H1 (cell line): ENCODE measurements around the gene BMF. TPM values are rescaled to one million over a fixed set of nuclear protein-coding genes. Genes with fewer than 3 reads are reported as not detected.

Experiments
- CTCF ChIA-PET: fragments of 300-600 bp; sonication (Branson Sonifier 250); formaldehyde crosslinking; loops from one replicate; lab custom pipeline; 2021; ENCODE audit not compliant: partially characterized antibody; lab: Charles Lee
- POLR2A ChIA-PET: fragments of 300-600 bp; sonication (Branson Sonifier 250); formaldehyde crosslinking; loops from one replicate; lab custom pipeline; 2021; ENCODE audit warnings: inconsistent platforms; ENCODE audit not compliant: partially characterized antibody; lab: Charles Lee
- DNase-seq, 2 experiments: peaks; one replicate each; pipeline versions ENCODE4 v3.0.0 to v3.0.0-alpha.2; 2010 to 2022; ENCODE audit warnings: low spot score in 2 of 2, low read depth in 1 of 2, mixed read lengths in 1 of 2
- FAIRE-seq: peaks from 2 replicates; lab custom pipeline; 2011; peaks lifted over from hg19 to GRCh38; lab: Jason Lieb, UNC
- H2AFZ ChIP-seq: 2 replicates; pipeline ENCODE4 v1.8.1; 2012; ENCODE audit warnings: low read length, inconsistent platforms
- H2AK5ac ChIP-seq: 2 replicates; pipeline ENCODE4 v1.6.1; 2013; ENCODE audit warnings: low read depth, low read length
- H2BK120ac ChIP-seq: replicated peaks from 2 replicates; pipeline ENCODE3; 2013; ENCODE audit warnings: low read depth, low read length, inconsistent platforms
- H2BK12ac ChIP-seq: 2 replicates; pipeline ENCODE4 v1.6.1; 2013; ENCODE audit warnings: low read depth, low read length
- H2BK15ac ChIP-seq: 2 replicates; pipeline ENCODE4 v1.6.1; 2013; ENCODE audit warnings: low read length
- H2BK20ac ChIP-seq: 2 replicates; pipeline ENCODE4 v1.6.1; 2013; ENCODE audit warnings: low read length
- H2BK5ac ChIP-seq: 2 replicates; pipeline ENCODE4 v1.6.1; 2013; ENCODE audit warnings: low read depth, low read length
- H3K14ac ChIP-seq: 2 replicates; pipeline ENCODE4 v1.6.1; 2013; ENCODE audit warnings: inconsistent platforms; ENCODE audit not compliant: insufficient read length
- H3K18ac ChIP-seq: 2 replicates; pipeline ENCODE4 v1.6.1; 2013; ENCODE audit warnings: low read length; ENCODE audit errors: extremely low read depth
- H3K23ac ChIP-seq: 2 replicates; pipeline ENCODE4 v1.6.1; 2013; ENCODE audit warnings: inconsistent platforms; ENCODE audit not compliant: insufficient read length
- H3K23me2 ChIP-seq: 2 replicates; pipeline ENCODE4 v1.6.1; 2013; ENCODE audit warnings: low read depth, low read length
- H3K27ac ChIP-seq: 2 replicates; pipeline ENCODE4 v1.6.1; 2011; ENCODE audit warnings: low read depth, low read length, inconsistent platforms
- H3K27me3 ChIP-seq, 4 experiments: replicated peaks in 1 of 4; 1 replicate in 1 of 4; 2 replicates in 3 of 4; pipeline versions ENCODE4 v1.6.1 to v1.8.1; 2011 to 2013; ENCODE audit warnings: low read length in 3 of 4, mild to moderate bottlenecking in 3 of 4, inconsistent platforms in 2 of 4, mixed read lengths in 2 of 4, moderate library complexity in 1 of 4; ENCODE audit not compliant: control insufficient read depth in 3 of 4, insufficient read depth in 3 of 4; ENCODE audit errors: extremely low read depth in 1 of 4
- H3K36me3 ChIP-seq, 4 experiments: 2 replicates each; pipeline versions ENCODE4 v1.6.1 to v1.8.1; 2011 to 2013; ENCODE audit warnings: mild to moderate bottlenecking in 4 of 4, low read length in 3 of 4, moderate library complexity in 2 of 4, control low read depth in 1 of 4, inconsistent platforms in 1 of 4; ENCODE audit not compliant: insufficient read depth in 4 of 4, control insufficient read depth in 2 of 4
- H3K4ac ChIP-seq: replicated peaks from 2 replicates; pipeline ENCODE3; 2013; ENCODE audit warnings: low read length, low read depth, mixed read lengths, inconsistent platforms; ENCODE audit not compliant: insufficient read length
- H3K4me1 ChIP-seq, 4 experiments: replicated peaks in 1 of 4; 1 replicate in 1 of 4; 2 replicates in 3 of 4; pipeline versions ENCODE4 v1.6.1 to v1.8.1; 2011 to 2013; ENCODE audit warnings: low read length in 3 of 4, inconsistent platforms in 2 of 4, mixed read lengths in 1 of 4; ENCODE audit not compliant: insufficient read depth in 4 of 4, control insufficient read depth in 3 of 4
- H3K4me2 ChIP-seq, 2 experiments: 2 replicates each; pipeline versions ENCODE4 v1.6.1 to v1.8.1; 2011 to 2013; ENCODE audit warnings: low read depth in 2 of 2, low read length in 2 of 2, control low read depth in 1 of 2, inconsistent platforms in 1 of 2, mild to moderate bottlenecking in 1 of 2; ENCODE audit not compliant: insufficient read depth in 1 of 2
- H3K4me3 ChIP-seq, 4 experiments: fragments of 200-600, 300-600 bp in 1 of 4; sonication (generic), shearing (Covaris generic), sonication (Bioruptor Twin) in 1 of 4; 2 replicates each; pipeline versions ENCODE4 v1.5.1 to v1.8.1; 2011 to 2016; ENCODE audit warnings: low read length in 4 of 4, low read depth in 3 of 4, control low read depth in 2 of 4, inconsistent platforms in 2 of 4, mild to moderate bottlenecking in 2 of 4, mixed read lengths in 1 of 4, moderate library complexity in 1 of 4; ENCODE audit not compliant: insufficient read depth in 2 of 4; ENCODE audit errors: extremely low read depth in 1 of 4
- H3K56ac ChIP-seq: replicated peaks from 2 replicates; pipeline ENCODE3; 2013; ENCODE audit warnings: low read depth, mild to moderate bottlenecking, mixed read lengths, low read length, inconsistent platforms; ENCODE audit not compliant: insufficient read length
- H3K79me1 ChIP-seq: 2 replicates; pipeline ENCODE4 v1.6.1; 2013; ENCODE audit warnings: low read depth, low read length, control low read depth
- H3K79me2 ChIP-seq, 2 experiments: 2 replicates each; pipeline versions ENCODE4 v1.6.1 to v1.8.1; 2012 to 2013; ENCODE audit warnings: low read length in 2 of 2, mild to moderate bottlenecking in 2 of 2, inconsistent platforms in 1 of 2; ENCODE audit not compliant: insufficient read depth in 2 of 2, control insufficient read depth in 1 of 2
- H3K9ac ChIP-seq, 4 experiments: replicated peaks in 1 of 4; 1 replicate in 1 of 4; 2 replicates in 3 of 4; pipeline versions ENCODE4 v1.6.1 to v1.8.1; 2011 to 2013; ENCODE audit warnings: low read depth in 3 of 4, low read length in 3 of 4, control low read depth in 2 of 4, mild to moderate bottlenecking in 2 of 4, moderate library complexity in 2 of 4, inconsistent platforms in 1 of 4; ENCODE audit errors: extremely low read depth in 1 of 4
- H3K9me3 ChIP-seq, 2 experiments: 2 replicates each; pipeline versions ENCODE4 v1.6.1 to v1.8.1; 2012 to 2013; ENCODE audit warnings: mild to moderate bottlenecking in 2 of 2, moderate library complexity in 2 of 2, control low read depth in 1 of 2, inconsistent platforms in 1 of 2, low read depth in 1 of 2, low read length in 1 of 2, mixed read lengths in 1 of 2; ENCODE audit not compliant: insufficient read depth in 2 of 2
- H4K20me1 ChIP-seq, 2 experiments: replicated peaks in 1 of 2; 2 replicates each; pipeline versions ENCODE3 to v1.8.1; 2011 to 2013; ENCODE audit warnings: inconsistent platforms in 2 of 2, low read length in 2 of 2, mild to moderate bottlenecking in 1 of 2; ENCODE audit not compliant: insufficient read depth in 2 of 2, control insufficient read depth in 1 of 2
- H4K5ac ChIP-seq: 2 replicates; pipeline ENCODE4 v1.6.1; 2013; ENCODE audit warnings: low read length, low read depth, mixed read lengths, inconsistent platforms; ENCODE audit not compliant: insufficient read length
- H4K8ac ChIP-seq: 2 replicates; pipeline ENCODE4 v1.8.0; 2013; ENCODE audit warnings: mild to moderate bottlenecking, moderate library complexity, low read length, inconsistent platforms; ENCODE audit not compliant: insufficient read depth; ENCODE audit errors: extremely low read depth
- H4K91ac ChIP-seq: replicated peaks from 2 replicates; pipeline ENCODE3; 2013; ENCODE audit warnings: low read length, mixed read lengths, inconsistent platforms; ENCODE audit not compliant: insufficient read length
- JUND ChIP-seq: IDR thresholded peaks from 2 replicates; pipeline ENCODE4 v1.6.1; 2011; ENCODE audit warnings: mild to moderate bottlenecking, improper control_type of control experiment, low read length
- KDM4A ChIP-seq: IDR thresholded peaks from one replicate; pipeline ENCODE4 v1.7.1; 2012; ENCODE audit warnings: low read depth, mild to moderate bottlenecking, moderate library complexity, low read length, inconsistent platforms; ENCODE audit not compliant: severe bottlenecking
- NRF1 ChIP-seq: IDR thresholded peaks from 2 replicates; pipeline ENCODE4 v1.6.1; 2011; ENCODE audit warnings: mild to moderate bottlenecking, low read depth, low read length, improper control_type of control experiment
- WGBS, 2 experiments: shearing (Covaris generic) in 1 of 2; methylation state at CpG; one replicate each; pipeline versions ENCODE4 v1.1.6 to v1.1.7; 2013 to 2015; ENCODE audit warnings: low lambda C conversion rate in 2 of 2, mixed read lengths in 2 of 2, inconsistent platforms in 1 of 2, low coverage in 1 of 2, missing lambda C conversion rate in 1 of 2; ENCODE audit not compliant: insufficient replicate concordance in 2 of 2, insufficient coverage in 1 of 2, insufficient read length in 1 of 2; ENCODE audit errors: extremely low coverage in 1 of 2, missing lambda C conversion rate in 1 of 2; 5-methylcytosine and 5-hydroxymethylcytosine counted together
- polyA plus RNA-seq, 7 experiments: library from polyadenylated mRNA; depleted of rRNA in 3 of 7; stranded (reverse) in 5 of 7; unstranded in 2 of 7; fragments of >200 nt in 5 of 7; fragments of 200-250 nt in 2 of 7; gene quantifications; 1 replicate in 5 of 7; 2 replicates in 1 of 7; 4 replicates in 1 of 7; pipeline versions ENCODE4 v1.2.1 to v1.2.3, GENCODE V29; 2011 to 2013; ENCODE audit warnings: missing spikeins in 2 of 7, mixed read lengths in 2 of 7
- total RNA-seq: library from RNA; stranded (reverse); fragmentation: NEBNext Ultra II Directional; extraction: Animal tissue kit (Norgen Biotek cat#: 25700); gene quantifications from 2 replicates; pipeline ENCODE4 v1.2.1, GENCODE V29; 2021
- TF ChIP-seq, protein P1 (sequence below), 3 experiments: IDR thresholded peaks; 1 replicate in 2 of 3; 2 replicates in 1 of 3; pipeline versions ENCODE4 v1.5.1 to v1.6.1; 2011; ENCODE audit warnings: low read length in 3 of 3, mild to moderate bottlenecking in 3 of 3, inconsistent platforms in 2 of 3, low read depth in 1 of 3, moderate library complexity in 1 of 3; ENCODE audit not compliant: insufficient read depth in 1 of 3; ENCODE audit errors: control extremely low read depth in 1 of 3

Gene BMF
- total and polyA plus RNA-seq, 2 of the 8 experiments (the other 6 are each of a cell fraction or from before 2014, with no cell fraction given), result 21.2 to 24.2 TPM

DNA sequence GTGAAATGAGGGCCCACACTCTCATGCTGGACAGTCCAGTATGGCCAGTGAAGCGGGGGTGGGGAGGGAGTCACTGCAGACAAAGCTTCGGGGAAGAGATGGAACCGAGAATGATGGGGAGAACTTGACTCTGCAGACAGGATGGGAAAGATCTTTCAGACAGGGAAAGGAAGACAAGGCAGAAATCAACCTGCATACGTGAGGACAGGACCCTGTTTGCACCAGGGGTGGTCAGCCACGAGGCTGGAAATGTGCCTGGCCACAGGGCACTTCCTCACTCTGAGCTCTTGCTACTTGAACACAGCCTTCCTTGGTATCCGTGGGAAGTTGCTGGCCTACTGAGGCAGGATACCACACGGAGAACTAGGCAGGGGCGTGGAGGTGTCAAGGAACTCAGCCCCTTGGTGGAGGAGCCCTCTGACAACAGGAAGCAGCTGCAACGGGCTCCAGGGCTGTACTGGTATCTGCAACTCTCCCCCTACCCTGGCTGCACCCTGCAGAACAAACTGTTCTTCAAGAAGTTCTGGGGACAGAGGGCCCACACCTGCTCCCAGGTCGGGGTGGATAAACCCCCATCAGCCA is 60.4 kb downstream of the BMF start:
- Histone ChIP-seq H4K5ac (no peak overlapping the region), H3K23ac (no peak overlapping the region), H3K36me3 (no peaks in the 10 kb centered on the region), H4K8ac (no peak overlapping the region), H2BK15ac (no peak overlapping the region), H4K91ac (no peak overlapping the region), H3K4me3 (no peak overlapping the region), H3K56ac (no peak overlapping the region), H3K4me1 (peaks cover 5 to 24% (median 10%) of the 10 kb centered on the region in 4 experiments), H2BK120ac (no peak overlapping the region), H3K79me1 (no peaks in the 10 kb centered on the region), H2BK5ac (no peak overlapping the region), H3K27ac (no peak overlapping the region), H3K4me2 (no peak overlapping the region), H2BK12ac (no peak overlapping the region), H2AK5ac (no peak overlapping the region), H3K27me3 (no peaks in the 10 kb centered on the region), H2BK20ac (no peak overlapping the region), H2AFZ (no peak overlapping the region), H3K9ac (no peak overlapping the region), H3K79me2 (no peaks in the 10 kb centered on the region), H3K14ac (no peak overlapping the region), H4K20me1 (peaks cover 0 to 7% of the 10 kb centered on the region in 2 experiments), H3K23me2 (peaks cover 6% of the 10 kb centered on the region; the same call in 1 of the 2 replicates), H3K18ac (no peak overlapping the region), H3K4ac (no peak overlapping the region), H3K9me3 (no peaks in the 10 kb centered on the region)
- ChIA-PET CTCF (interaction anchor here (0.8 to 21.9 kb wide), 15 partner anchors 12 to 232 kb away, joined by 3 to 406 read pairs (median 5); partner anchors contain the start of genes BMF and PAK6), POLR2A (interaction anchor here (0.8 to 3.1 kb wide), 10 partner anchors 13 to 136 kb away, joined by 3 to 17 read pairs (median 4); partner anchors contain the start of gene BUB1B)
- WGBS, 2 experiments, result 86% methylated on average over 10 of the region's 10 CpGs; no CpG with 5 or more reads in 1 of the 2 experiments
- TF ChIP-seq NRF1, result no peak
- no peak for TF ChIP-seq JUND
- TF ChIP-seq, protein P1, sequence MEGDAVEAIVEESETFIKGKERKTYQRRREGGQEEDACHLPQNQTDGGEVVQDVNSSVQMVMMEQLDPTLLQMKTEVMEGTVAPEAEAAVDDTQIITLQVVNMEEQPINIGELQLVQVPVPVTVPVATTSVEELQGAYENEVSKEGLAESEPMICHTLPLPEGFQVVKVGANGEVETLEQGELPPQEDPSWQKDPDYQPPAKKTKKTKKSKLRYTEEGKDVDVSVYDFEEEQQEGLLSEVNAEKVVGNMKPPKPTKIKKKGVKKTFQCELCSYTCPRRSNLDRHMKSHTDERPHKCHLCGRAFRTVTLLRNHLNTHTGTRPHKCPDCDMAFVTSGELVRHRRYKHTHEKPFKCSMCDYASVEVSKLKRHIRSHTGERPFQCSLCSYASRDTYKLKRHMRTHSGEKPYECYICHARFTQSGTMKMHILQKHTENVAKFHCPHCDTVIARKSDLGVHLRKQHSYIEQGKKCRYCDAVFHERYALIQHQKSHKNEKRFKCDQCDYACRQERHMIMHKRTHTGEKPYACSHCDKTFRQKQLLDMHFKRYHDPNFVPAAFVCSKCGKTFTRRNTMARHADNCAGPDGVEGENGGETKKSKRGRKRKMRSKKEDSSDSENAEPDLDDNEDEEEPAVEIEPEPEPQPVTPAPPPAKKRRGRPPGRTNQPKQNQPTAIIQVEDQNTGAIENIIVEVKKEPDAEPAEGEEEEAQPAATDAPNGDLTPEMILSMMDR (IDR thresholded peaks at IDR 0.05; ENCODE audit: control extremely low read depth in 1 of 3, insufficient read depth in 1 of 3, low read depth in 1 of 3, low read length in 3 of 3), result no peak
- no peak for TF ChIP-seq KDM4A
- DNase-seq (peak in 1 of 2 experiments; percentile 39), FAIRE-seq (no peak)
